HG03103 (cell line): ENCODE results near the gene MED26.
"Not testable (repeated sequence)": the region's sequence is repeated elsewhere in the genome, so short reads cannot be mapped to it uniquely, and the experiment has no call there.

Source experiments
- ATAC-seq: cut with Tn5 transposase; IDR thresholded peaks from one replicate; pipeline ENCODE4 v1.9.1; 2021; ENCODE audit warnings: low read depth; ENCODE audit not compliant: unreplicated experiment

MED26 gene, protein sequence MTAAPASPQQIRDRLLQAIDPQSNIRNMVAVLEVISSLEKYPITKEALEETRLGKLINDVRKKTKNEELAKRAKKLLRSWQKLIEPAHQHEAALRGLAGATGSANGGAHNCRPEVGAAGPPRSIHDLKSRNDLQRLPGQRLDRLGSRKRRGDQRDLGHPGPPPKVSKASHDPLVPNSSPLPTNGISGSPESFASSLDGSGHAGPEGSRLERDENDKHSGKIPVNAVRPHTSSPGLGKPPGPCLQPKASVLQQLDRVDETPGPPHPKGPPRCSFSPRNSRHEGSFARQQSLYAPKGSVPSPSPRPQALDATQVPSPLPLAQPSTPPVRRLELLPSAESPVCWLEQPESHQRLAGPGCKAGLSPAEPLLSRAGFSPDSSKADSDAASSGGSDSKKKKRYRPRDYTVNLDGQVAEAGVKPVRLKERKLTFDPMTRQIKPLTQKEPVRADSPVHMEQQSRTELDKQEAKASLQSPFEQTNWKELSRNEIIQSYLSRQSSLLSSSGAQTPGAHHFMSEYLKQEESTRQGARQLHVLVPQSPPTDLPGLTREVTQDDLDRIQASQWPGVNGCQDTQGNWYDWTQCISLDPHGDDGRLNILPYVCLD

DNA sequence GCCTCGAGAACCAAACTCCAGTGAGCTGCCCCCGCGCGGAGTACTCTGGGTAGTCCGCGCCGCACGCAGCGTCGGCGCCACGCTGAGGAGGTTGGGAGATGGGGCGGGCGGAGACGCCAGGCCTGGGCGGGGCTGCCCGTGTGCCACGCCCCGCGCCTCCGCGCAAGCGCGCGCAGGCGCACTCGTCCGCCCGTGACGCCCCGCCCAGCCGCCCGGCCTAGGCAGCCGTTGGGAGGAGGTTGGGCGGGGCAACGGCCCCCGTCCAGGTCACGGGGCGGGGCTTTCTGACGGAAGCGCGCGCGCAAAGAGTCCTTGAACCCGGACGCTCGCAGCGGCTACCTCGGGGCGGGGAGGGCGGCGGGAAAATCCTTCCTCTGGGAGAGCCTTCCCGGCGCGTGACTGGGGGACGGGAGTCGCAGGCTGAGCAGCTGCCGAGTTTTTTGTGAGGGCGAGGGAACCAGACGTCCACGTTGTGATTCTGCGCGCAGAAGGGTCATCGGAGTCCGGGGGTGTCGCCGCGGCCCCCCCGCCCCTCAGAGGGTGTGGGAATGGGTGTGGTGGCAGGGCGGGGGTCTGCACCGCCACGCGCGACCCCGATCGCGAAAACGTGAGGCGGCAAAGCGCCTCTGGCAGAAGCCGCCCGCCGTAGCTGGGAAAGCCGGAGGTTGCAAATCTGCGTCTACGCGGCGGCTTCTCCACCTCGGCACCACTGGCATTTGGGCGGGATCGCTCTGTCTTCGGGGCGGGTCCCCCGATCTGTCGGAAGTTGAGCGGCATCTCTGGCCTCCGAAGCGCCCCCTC is at the start of gene MED26:
TSS of gene MED26 (minus strand) at position 22 of the 801 bp plus-strand sequence. CDS start 261 bp downstream, outside the sequence.
- peak; percentile 76 for ATAC-seq

DNA sequence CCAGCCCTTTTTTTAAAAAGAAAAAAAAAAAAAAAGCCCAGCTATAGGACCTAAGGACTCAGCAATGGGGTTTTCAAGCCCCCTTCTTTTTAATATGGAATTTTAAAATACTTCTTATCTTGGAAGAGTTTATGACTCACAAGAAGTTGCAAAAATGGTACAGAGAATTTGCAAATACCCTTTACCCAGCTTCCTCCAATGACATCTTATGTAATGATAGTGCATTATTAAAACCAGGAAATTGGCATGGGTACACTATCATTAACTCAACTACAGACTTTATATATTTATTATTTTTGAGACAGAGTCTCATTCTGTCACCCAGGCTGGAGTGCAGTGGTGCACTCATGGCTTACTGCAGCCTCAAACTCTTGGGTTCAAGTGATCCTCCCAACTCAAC is 49.1 kb upstream of the MED26 start:
- ATAC-seq: no peak

DNA sequence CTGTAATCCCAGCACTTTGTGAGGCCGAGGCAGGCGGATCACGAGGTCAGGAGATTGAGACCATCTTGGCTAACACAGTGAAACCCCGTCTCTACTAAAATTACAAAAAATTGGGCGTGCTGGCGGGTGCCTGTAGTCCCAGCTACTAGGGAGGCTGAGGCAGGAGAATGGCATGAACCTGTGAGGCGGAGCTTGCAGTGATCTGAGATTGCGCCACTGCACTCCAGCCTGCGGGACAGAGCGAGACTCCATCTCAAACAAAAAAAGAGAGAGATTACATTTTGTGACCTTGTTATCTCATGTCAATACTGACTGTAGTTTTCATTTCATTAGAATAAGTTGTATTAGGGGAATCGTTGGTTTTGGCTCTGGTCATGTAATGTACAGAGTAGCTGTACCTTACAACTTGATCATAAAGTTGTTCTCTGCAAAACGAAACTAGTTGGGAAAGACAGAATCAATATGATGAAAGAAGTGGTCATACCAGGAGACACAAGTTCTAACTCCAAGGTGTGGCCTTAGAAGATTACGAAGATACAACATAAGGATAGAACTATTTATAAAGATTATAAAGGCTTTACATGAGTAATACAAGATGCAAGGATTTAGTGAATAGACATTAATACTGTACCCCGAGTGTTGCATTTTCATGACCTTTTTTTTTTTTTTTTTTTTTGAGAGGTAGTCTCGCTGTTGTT is 48.2 kb upstream of the MED26 start:
- ATAC-seq: no peak

DNA sequence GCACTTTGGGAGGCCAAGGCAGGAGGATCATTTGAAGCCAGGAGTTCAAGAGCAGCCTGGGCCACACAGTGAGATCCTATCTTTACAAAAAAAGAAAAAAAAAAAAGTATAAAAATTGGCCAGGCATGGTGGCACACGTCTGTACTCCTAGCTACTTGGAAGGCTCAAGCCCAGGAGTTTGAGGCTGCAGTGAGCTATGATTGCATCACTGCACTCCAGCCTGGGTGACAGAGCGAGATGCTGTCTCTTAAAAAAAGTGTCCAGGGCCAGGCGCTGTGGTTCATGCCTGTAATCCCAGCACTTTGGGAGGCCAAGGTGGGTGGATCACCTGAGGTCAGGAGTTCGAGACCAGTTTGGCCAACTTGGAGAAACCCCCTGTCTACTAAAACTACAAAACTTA is 45.8 kb upstream of the MED26 start:
- not testable (repeated sequence) for ATAC-seq

DNA sequence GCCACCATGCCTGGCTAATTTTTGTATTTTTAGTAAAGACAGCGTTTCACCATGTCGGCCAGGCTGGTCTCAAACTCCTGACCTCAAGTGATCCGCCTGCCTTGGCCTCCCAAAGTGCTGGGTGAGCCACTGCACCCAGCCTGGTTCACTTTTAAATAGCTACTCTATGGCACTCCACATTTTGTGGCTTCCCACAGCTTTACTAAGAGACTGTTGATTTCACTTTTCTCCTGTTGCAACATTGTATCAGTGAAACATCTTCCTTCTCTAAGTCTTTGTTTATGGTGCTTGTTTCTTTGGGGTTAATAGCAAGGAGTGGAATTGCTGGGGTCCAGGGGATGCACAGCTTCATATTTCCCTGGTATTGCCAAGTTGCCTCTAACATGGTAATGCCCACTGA is 45.2 kb upstream of the MED26 start:
- ATAC-seq: no peak

DNA sequence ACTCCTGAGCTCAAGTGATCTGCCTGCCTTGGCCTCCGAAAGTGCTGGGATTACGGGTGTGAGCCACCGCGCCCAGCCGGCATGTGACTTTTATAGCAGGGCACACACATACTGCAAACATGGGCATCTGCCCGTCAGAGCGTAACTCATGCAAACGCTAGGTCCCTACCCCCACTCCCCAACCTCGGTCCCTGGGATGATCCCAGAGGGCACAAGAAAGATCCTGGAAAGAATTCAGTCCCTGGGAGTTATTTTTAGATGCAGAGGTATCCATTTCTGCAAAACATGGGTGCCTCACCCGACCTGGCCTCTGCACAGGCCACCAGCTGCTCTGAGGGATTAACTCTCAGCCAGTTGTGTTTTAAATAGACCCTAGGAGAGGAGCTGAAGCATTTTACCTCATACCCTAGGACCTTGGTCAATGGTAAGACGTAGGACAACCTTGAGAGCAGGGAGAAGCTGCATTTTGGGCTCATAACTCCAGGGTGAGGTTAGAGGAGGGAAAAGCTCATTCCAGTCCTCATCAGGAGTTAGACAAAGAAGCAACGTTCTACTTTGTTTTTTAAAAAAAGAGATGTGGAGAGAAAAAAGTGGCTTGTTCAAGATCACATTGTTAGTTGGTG is 43.8 kb upstream of the MED26 start:
- ATAC-seq: no peak

DNA sequence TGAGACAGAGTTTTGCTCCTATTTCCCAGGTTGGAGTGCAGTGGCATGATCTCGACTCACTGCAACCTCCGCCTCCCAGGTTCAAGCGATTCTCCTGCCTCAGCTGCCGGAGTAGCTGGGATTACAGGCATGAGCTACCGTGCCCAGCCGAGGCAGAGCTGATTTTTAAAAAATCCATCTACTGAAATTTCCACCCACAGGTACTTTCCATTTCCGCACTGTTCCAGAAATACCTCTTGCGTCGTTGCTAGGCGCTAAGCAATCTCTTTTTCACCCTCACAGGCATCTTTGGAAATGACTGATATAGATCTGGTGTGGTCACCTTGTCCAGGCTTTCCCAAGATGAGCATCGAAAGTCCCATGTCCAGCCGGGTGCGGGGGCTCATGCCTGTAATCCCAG is 42.3 kb upstream of the MED26 start:
- no peak for ATAC-seq

DNA sequence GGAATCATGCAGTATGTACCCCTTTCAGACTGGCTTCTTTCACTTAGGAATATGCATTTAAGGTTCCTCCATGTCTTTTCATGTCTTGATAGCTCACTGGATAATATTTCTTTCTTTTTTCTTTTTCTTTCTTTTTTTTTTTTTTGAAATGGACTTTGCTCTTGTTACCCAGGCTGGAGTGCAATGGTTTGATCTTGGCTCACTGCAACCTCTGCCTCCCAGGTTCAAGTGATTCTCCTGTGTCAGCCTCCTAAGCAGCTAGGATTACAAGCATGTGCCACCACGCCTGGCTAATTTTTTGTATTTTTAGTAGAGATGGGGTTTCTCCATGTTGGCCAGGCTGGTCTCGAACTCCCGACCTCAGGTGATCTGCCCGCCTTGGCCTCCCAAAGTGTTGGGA is 40.7 kb upstream of the MED26 start:
- ATAC-seq: not testable (repeated sequence)

DNA sequence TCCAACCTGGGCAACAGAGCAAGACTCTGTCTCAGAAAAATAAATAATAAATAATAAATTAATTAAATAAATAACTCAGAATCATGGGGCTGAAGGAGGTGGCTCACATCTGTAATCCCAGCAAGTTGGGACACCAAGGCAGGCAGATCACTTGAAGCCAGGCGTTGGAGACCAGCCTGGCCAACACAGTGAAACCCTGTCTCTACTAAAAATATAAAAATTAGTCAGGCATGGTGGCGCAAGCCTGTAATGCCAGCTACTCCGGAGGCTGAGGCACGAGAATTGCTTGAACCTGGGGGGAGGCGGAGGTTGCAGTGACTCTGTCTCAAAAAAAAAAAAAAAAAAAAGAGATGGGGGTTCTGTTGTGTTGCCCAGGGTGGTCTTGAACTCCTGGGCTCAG is 40.2 kb upstream of the MED26 start:
- no peak for ATAC-seq

DNA sequence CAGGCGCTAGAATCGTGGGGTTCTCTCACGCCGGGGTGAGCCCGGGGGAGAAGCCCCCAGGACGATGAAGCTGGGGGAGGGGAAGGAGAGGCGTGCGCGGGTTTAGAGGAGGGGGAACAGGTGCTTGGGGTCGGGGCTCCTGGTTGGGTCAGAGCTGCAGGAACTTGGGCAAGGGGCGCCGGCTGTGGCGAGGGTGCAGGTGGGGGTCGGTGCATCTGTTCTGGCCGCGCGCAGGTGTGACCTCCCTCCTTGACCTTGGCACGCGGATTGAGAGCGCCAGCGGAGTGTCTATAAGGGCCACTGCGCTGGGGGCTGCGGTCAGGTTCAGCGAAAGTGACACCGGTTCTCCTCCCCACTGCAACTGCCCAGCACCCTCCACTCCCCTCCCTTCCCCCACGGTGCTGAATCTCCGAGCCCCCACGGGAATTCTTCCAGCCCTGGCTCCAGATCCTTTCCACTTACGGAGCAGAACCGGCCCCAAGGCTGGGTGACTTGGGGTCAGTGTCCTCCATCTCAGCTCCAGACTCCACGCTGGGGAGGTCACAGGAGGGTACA is 33.6 kb upstream of the MED26 start:
- ATAC-seq: no peak

DNA sequence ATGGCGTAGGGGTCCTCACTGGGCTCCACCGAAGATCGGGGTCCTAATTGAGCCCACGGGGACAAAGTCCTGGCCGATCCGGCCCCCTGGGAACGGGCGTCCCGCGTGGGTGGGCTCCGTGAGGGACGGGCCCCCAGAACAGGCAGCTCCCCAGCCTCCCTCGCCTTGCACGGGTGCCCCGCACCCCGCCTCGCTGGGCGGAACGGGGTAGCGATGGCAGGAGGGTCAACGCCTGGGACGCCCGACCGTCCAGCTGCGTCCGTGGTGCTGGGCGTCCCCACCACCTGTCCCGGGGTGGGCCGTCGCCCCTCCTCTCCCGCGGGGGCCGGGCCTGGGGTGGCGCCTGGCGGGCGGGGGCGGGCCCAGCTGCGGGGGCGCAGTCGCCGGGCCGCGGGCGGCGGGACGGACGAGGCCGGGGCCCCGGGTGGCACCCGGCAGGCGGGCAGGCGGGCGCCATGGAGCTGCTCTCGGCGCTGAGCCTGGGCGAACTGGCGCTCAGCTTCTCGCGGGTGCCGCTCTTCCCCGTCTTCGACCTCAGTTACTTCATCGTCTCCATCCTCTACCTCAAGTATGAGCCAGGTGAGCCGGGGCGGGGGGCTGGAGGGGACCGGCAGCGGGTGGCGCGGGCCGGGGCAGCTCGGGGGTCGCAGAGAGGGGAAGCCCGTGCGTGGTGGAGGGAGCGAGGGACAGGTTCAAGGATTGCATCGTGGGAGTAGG is 32.9 kb upstream of the MED26 start, which contains the start of gene TMEM38A:
TSS of gene TMEM38A (plus strand) at position 377 of the 717 bp plus-strand sequence. CDS start at position 456, 79 bp downstream.
- ATAC-seq: no peak

DNA sequence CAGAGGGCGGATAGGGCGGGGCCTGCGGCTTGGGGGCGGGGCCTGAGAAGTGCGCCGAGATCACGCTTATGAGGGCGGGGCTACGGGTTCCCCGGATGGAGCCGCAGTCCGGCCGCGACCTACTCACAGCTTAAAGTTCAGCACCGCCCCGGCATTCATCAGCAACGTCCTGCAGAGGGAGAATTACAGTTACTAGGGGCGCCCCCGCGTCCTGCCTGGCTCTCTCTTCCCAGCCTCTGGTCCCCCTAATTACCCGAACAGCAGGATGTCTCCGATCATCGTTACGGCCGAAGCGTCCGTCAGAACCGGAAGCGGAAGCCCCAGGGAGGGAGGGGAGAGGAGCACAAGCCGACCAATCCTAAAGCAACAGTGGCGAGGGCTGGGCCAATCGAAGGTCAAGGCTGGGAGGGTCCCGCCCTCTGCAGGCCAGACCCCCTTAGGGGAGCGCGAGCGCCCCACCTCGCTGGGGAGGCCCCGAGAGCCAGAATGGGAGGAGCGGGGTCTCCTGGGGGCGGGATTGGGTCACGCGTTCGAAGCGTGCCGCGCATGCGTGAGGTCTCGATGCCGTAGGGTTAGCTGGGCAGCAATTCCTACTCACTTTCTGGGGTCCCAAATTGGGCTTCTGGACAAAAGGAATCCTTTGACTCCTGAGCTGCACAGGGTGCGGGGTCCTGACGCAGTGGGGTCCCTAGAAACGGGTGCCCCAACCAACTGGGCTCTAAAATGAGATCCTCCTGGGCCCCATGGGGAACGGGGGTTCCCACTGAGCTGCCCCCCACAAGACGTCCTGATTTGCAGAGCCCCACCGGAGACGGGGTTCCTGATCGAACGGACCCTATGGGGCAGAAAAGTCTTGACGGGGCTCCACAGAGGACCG is 32.1 kb upstream of the MED26 start, which contains the start of gene SMIM7:
TSS of gene SMIM7 (minus strand) at position 313 of the 877 bp plus-strand sequence. CDS start at position 279, 34 bp downstream.
- peak; percentile 87 for ATAC-seq

DNA sequence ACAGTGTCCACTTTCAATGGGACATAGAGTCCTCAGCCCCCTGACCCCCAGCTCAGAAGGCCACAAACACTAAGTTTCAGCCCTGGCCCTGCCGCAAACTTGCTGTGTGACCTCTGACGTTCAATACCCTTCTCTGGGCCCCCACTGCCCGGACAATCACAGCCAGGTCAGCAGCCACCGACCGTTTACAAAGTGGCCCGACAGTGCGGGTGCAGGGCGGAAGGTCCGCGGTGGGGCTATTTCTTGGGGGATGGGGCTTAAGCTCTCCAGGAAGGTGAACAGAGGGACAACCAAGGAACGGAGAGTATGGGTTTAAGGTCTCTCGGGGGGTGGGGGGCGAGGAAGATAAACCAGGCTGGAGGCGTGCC is 31.4 kb upstream of the MED26 start:
- no peak for ATAC-seq

DNA sequence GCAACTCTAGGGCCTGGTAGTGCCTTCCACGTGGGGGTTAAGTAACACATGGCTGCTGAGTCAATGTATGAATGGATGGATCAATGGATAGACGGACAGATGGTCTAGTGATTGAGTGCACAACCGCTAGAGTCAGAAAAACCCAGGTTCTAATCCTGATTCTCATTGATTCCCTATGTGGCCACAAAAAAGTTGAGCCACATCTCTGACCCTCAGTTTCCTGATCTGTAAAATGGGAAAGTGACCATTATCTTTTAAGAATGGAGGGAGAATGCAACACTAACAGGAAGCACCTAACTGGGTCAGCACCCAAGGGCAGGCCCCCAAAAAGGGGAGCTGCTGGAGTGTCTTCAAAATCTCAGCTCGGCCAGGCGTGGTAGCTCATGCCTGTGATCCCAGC is 29.4 kb upstream of the MED26 start:
- ATAC-seq: no peak

DNA sequence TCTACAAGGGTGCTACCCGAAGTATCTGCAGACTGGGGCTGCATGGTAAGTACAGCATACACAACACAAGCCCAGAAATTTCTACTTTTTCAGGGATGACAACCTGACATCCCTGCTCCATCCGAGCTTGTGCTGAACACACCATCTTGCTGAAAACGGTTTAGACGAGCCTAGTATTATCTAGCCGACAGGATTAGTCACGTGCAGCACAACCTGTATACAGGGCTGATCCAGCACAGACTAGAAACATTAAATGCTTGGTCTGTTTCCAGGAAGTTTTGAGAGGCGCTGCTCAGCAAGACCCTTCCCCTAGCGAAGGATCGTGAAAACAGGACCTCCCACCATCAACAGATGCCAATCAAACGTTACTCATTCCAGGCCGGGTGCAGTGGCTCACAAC is 27.7 kb upstream of the MED26 start:
- ATAC-seq: no peak

DNA sequence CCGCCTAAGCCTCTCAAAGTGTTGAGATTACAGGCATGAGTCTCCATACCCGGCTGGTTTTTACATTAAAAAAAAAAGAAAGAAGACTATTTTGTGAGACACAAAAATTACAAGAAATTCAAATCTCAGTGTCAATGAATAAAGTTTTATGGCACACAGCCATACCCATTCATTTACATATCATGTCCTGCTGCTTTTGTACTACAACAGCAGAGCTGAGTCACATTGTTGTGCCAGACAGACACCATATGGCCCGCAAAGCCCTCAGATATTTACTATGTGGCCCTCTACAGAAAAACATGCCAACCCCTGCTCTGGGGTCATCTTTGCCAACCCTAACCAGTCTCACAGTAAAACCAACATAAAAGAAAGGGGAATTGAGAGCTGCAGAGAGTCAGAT is 26.6 kb upstream of the MED26 start:
- no peak for ATAC-seq

DNA sequence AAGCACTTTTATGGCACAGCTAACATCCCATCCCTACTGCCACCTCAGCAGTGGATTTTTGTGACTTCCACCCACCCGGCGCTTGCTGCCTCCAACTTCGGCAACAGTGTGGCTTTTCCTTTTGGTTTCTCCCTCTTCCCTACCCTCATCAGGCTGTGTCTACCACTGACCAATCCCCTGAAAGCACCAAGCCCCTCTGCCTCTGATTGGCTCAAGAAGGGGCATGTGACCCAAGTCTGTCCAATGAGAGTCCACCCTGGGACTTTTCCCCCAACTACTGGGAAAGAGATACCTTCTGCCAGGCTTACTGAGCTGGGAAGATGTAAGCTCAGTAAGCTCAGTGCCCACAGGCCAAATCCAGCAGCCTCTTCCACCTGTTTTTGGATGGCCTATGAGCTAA is 26.1 kb upstream of the MED26 start:
- no peak for ATAC-seq

DNA sequence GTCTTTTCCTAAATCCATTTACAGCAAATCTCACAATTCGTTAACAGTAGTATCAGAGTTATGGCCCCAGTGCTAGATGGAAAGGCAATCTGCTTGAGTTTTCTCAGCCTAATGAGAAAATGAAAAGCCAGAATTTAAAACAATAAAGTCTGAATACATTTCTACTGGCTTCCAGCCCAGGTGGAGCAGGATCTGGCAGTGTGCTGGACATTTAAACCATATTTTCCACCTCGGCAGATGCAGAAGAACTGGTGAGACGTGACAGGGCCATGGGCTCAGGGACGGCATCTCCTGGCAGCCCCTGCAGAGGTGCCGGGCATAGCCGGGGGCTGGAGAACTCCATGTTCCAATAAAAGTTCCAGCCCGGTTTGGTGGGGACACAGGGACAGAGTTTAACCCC is 24.9 kb upstream of the MED26 start:
- no peak for ATAC-seq
